B cell (primary cell): Measurements from ENCODE around the gene ERMARD. TPM values are rescaled to one million over a fixed set of nuclear protein-coding genes. Genes with fewer than 3 reads are reported as not detected.

Experiments
- ATAC-seq: fragments of 200-7000 bp; cut with Tn5 transposase; one replicate; pipeline ENCODE4 v1.10.0; 2021; ENCODE audit warnings: low read depth, mild to moderate bottlenecking, moderate number of reproducible peaks, moderate library complexity
- CTCF ChIA-PET: fragments of 350-600 bp; sonication (Branson Sonifier 250); formaldehyde crosslinking; loops from one replicate; lab custom pipeline; 2021; ENCODE audit warnings: antibody characterized with exemption, inconsistent platforms; lab: Charles Lee
- POLR2A ChIA-PET: fragments of 350-600 bp; sonication (Branson Sonifier 250); formaldehyde crosslinking; loops from one replicate; lab custom pipeline; 2021; ENCODE audit warnings: antibody characterized with exemption; lab: Charles Lee
- DNase-seq: peaks from one replicate; pipeline ENCODE4 v3.0.0; 2013
- H2AFZ ChIP-seq: 2 replicates; pipeline ENCODE4 v1.6.1; 2012; ENCODE audit warnings: mild to moderate bottlenecking, low read depth, low read length; ENCODE audit not compliant: insufficient read depth, poor library complexity, severe bottlenecking
- H3K27ac ChIP-seq, 2 donors: 1 replicate in 1 of 2; 2 replicates in 1 of 2; pipeline ENCODE4 v1.5.1; 2012 to 2013; ENCODE audit warnings: low read length in 2 of 2, mild to moderate bottlenecking in 2 of 2, moderate library complexity in 1 of 2
- H3K27me3 ChIP-seq, 4 experiments: fragments of 200-600 bp in 1 of 4; sonication (generic) in 1 of 4; replicated peaks in 1 of 4; 1 replicate in 2 of 4; 2 replicates in 2 of 4; pipeline versions ENCODE4 v1.6.1 to v1.7.0; 2013 to 2016; ENCODE audit warnings: low read length in 3 of 4, mild to moderate bottlenecking in 2 of 4, mixed read lengths in 1 of 4, moderate library complexity in 1 of 4; ENCODE audit not compliant: insufficient read depth in 4 of 4, control insufficient read depth in 3 of 4; ENCODE audit errors: control extremely low read depth in 1 of 4
- H3K36me3 ChIP-seq, 2 experiments: replicated peaks in 1 of 2; 1 replicate in 1 of 2; 2 replicates in 1 of 2; pipeline versions ENCODE4 v1.6.1 to v1.7.1; 2013; ENCODE audit warnings: low read length in 1 of 2; ENCODE audit not compliant: insufficient read depth in 2 of 2, control insufficient read depth in 1 of 2; ENCODE audit errors: control extremely low read depth in 1 of 2, extremely low read depth in 1 of 2
- H3K4me1 ChIP-seq, 2 donors: fragments of 200-600 bp in 1 of 2; sonication (generic) in 1 of 2; 1 replicate in 1 of 2; 2 replicates in 1 of 2; pipeline versions ENCODE4 v1.5.1 to v1.6.1; 2013 to 2017; ENCODE audit warnings: low read length in 2 of 2; ENCODE audit not compliant: control insufficient read depth in 2 of 2, insufficient read depth in 2 of 2
- H3K4me2 ChIP-seq: replicated peaks from 2 replicates; pipeline ENCODE3; 2012; ENCODE audit warnings: mild to moderate bottlenecking, low read depth, low read length; ENCODE audit not compliant: poor library complexity, severe bottlenecking
- H3K4me3 ChIP-seq, 5 experiments: fragments of 200-600 bp in 1 of 5; sonication (generic) in 1 of 5; 1 replicate in 3 of 5; 2 replicates in 2 of 5; pipeline versions ENCODE4 v1.5.1 to v1.7.0; 2011 to 2016; ENCODE audit warnings: low read length in 4 of 5, mild to moderate bottlenecking in 4 of 5, low read depth in 2 of 5, control low read depth in 1 of 5, moderate library complexity in 1 of 5; ENCODE audit not compliant: insufficient read depth in 1 of 5; ENCODE audit errors: control extremely low read depth in 1 of 5, extremely low read depth in 1 of 5
- H3K79me2 ChIP-seq: fragments of 200-600 bp; sonication (generic); one replicate; pipeline ENCODE4 v1.6.0; 2016; ENCODE audit warnings: low read length; ENCODE audit not compliant: control insufficient read depth, insufficient read depth
- H3K9ac ChIP-seq: fragments of 200-600 bp; sonication (generic); 2 replicates; pipeline ENCODE4 v1.6.1; 2017; ENCODE audit warnings: mild to moderate bottlenecking, low read length, moderate library complexity
- H3K9me3 ChIP-seq, 3 donors: one replicate each; pipeline versions ENCODE4 v1.6.1 to v1.7.1; 2013; ENCODE audit warnings: low read length in 2 of 3; ENCODE audit not compliant: control insufficient read depth in 2 of 3, insufficient read depth in 1 of 3; ENCODE audit errors: control extremely low read depth in 1 of 3
- H4K20me1 ChIP-seq: 2 replicates; pipeline ENCODE4 v1.6.0; 2012; ENCODE audit warnings: mild to moderate bottlenecking, low read length; ENCODE audit not compliant: insufficient read depth, control insufficient read depth, poor library complexity, severe bottlenecking
- H3K27ac Mint-ChIP-seq: one replicate; pipeline ENCODE4 v1.8.0; 2021; ENCODE audit warnings: mixed read lengths
- H3K27me3 Mint-ChIP-seq: one replicate; pipeline ENCODE4 v1.8.0; 2021; ENCODE audit warnings: mixed read lengths
- H3K4me1 Mint-ChIP-seq: one replicate; pipeline ENCODE4 v1.8.0; 2021; ENCODE audit warnings: mixed read lengths
- H3K4me3 Mint-ChIP-seq: one replicate; pipeline ENCODE4 v1.8.0; 2021; ENCODE audit warnings: mixed read lengths
- H3K9me3 Mint-ChIP-seq: one replicate; pipeline ENCODE4 v1.8.0; 2022; ENCODE audit warnings: mixed read lengths; ENCODE audit not compliant: insufficient read depth
- EZH2 ChIP-seq: IDR thresholded peaks from 2 replicates; pipeline ENCODE4 v1.6.1; 2012; ENCODE audit warnings: borderline replicate concordance, low read depth, mild to moderate bottlenecking, moderate library complexity, low read length; ENCODE audit not compliant: insufficient read depth, poor library complexity, severe bottlenecking
- WGBS: methylation state at CpG from one replicate; pipeline ENCODE4 v1.1.5; 2013; ENCODE audit warnings: missing lambda C conversion rate; ENCODE audit not compliant: insufficient coverage; 5-methylcytosine and 5-hydroxymethylcytosine counted together
- intact Hi-C: fragments of 100-400 bp; cut with micrococcal nuclease; formaldehyde crosslinking; loops from one replicate; pipeline ENCODE4 v1.10.0; 2022
- polyA plus RNA-seq: library from polyadenylated mRNA; depleted of rRNA; stranded (reverse); fragments of >200 nt; gene quantifications from 2 replicates; pipeline ENCODE4 v1.2.3, GENCODE V29; 2012
- total RNA-seq, 2 donors: library from RNA; stranded (reverse); fragments of 120-200 nt in 1 of 2; gene quantifications; 1 replicate in 1 of 2; 2 replicates in 1 of 2; pipeline versions ENCODE4 v1.2.3 to v1.2.4, GENCODE V29; 2013 to 2022
- TF ChIP-seq, protein P1 (sequence below): fragments of 200-600 bp; IDR thresholded peaks from one replicate; pipeline ENCODE4 v1.8.0; 2022; ENCODE audit warnings: antibody characterized with exemption, mild to moderate bottlenecking

ERMARD gene
- total and polyA plus RNA-seq, 2 donors (not counting 1 experiment from before 2014, with no cell fraction given) = 42.8 to 65.1 TPM

DNA sequence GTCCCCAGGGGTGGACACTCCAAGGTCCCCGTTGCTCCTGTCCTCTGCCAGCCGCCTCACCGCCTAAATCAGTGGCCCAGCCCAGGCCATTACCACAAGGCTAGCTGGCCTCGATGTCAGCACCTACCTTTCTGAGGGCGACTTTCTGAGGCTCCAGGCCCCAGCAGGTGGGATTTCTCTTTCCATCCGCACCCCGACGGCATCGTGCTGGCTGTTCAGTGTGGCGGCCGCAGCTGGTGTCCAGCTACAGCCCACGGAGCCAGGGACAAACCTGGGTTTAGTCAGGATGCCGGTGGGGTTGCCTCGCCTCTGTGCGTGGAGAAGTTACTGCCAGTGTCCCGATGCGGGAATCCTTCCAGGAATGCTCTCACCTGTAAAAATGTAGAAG lies 60.8 kb downstream of the ERMARD start:
- no peak overlapping the region for H3K4me2 ChIP-seq
- ATAC-seq (no peak), DNase-seq (no peak)
- Mint-ChIP-seq H3K4me3 (no peak overlapping the region), H3K4me1 (peaks cover 3% of the 10 kb centered on the region), H3K9me3 (peaks cover 10% of the 10 kb centered on the region), H3K27ac (no peak overlapping the region), H3K27me3 (peaks cover 6% of the 10 kb centered on the region)
- peaks cover 0 to under 1% (median 0%) of the 10 kb centered on the region in 4 experiments for H3K27me3 ChIP-seq
- no peak overlapping the region for H3K4me3 ChIP-seq
- WGBS = 96% methylated on average over 14 of the region's 17 CpGs
- ChIA-PET POLR2A (no interaction called here), CTCF (no interaction called here)
- no peaks in the 10 kb centered on the region for H3K36me3 ChIP-seq
- intact Hi-C loops = no loop called here
- H3K79me2 ChIP-seq = no peaks in the 10 kb centered on the region
- TF ChIP-seq EZH2 = no peak
- TF ChIP-seq, protein P1, sequence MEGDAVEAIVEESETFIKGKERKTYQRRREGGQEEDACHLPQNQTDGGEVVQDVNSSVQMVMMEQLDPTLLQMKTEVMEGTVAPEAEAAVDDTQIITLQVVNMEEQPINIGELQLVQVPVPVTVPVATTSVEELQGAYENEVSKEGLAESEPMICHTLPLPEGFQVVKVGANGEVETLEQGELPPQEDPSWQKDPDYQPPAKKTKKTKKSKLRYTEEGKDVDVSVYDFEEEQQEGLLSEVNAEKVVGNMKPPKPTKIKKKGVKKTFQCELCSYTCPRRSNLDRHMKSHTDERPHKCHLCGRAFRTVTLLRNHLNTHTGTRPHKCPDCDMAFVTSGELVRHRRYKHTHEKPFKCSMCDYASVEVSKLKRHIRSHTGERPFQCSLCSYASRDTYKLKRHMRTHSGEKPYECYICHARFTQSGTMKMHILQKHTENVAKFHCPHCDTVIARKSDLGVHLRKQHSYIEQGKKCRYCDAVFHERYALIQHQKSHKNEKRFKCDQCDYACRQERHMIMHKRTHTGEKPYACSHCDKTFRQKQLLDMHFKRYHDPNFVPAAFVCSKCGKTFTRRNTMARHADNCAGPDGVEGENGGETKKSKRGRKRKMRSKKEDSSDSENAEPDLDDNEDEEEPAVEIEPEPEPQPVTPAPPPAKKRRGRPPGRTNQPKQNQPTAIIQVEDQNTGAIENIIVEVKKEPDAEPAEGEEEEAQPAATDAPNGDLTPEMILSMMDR = no peak
- no peak overlapping the region for H3K27ac ChIP-seq
- H3K4me1 ChIP-seq = no peaks in the 10 kb centered on the region
- peaks cover 0 to 8% (median 6%) of the 10 kb centered on the region in 3 donors for H3K9me3 ChIP-seq
- no peak overlapping the region for H2AFZ ChIP-seq
- H4K20me1 ChIP-seq = no peaks in the 10 kb centered on the region
- H3K9ac ChIP-seq = no peak overlapping the region

DNA sequence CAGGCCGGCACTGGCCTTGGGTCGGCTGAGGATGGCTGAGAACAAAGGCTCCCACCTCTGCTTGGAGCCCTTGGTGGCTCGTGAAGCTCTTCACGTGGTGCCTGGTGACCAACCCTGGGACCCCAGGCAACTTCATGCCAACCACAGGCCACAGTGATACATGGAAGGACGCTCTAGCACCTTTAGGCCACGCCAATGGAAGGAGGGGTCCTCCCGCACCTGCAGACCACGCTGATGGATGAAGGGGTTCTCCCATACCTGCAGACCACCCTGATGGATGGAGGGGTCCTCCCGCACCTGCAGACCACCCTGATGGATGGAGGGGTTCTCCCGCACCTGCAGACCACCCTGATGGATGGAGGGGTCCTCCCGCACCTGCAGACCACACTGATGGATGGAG lies 62.5 kb downstream of the ERMARD start:
- H3K4me3 Mint-ChIP-seq = no peak overlapping the region
- WGBS = 86% methylated on average over 9 of the region's 11 CpGs
- no peak overlapping the region for H3K9ac ChIP-seq
- intact Hi-C loops = no loop called here
- no peaks in the 10 kb centered on the region for H3K79me2 ChIP-seq
- H3K9me3 ChIP-seq = peaks cover 0 to 8% (median 6%) of the 10 kb centered on the region in 3 donors
- no peak overlapping the region for H3K4me2 ChIP-seq
- H3K4me1 ChIP-seq = no peaks in the 10 kb centered on the region
- peaks cover 13% of the 10 kb centered on the region for H3K9me3 Mint-ChIP-seq
- peaks cover 6% of the 10 kb centered on the region for H3K27me3 Mint-ChIP-seq
- no peak overlapping the region for H3K4me3 ChIP-seq
- ATAC-seq (no peak), DNase-seq (no peak)
- CTCF ChIA-PET = no interaction called here
- H4K20me1 ChIP-seq = no peaks in the 10 kb centered on the region
- peaks cover 3% of the 10 kb centered on the region for H3K4me1 Mint-ChIP-seq
- no peak overlapping the region for H2AFZ ChIP-seq
- no peak overlapping the region for H3K27ac ChIP-seq
- no peak overlapping the region for H3K27ac Mint-ChIP-seq
- H3K36me3 ChIP-seq = no peaks in the 10 kb centered on the region
- H3K27me3 ChIP-seq = no peaks in the 10 kb centered on the region
- POLR2A ChIA-PET = no interaction called here
- no peak for TF ChIP-seq EZH2
- TF ChIP-seq, protein P1 = no peak
